GM18507 (cell line): ENCODE measurements around the gene TMEM151B.
A peak's percentile ranks its signal among the peaks of the same experiment; 100 is the strongest.

Experiments used
- DNase-seq: peaks from one replicate; pipeline ENCODE4 v3.0.0; 2011; ENCODE audit warnings: low read depth; ENCODE audit not compliant: insufficient read length; ENCODE audit errors: extremely low spot score
- FAIRE-seq: peaks from 2 replicates; lab custom pipeline; 2011; peaks lifted over from hg19 to GRCh38; lab: Jason Lieb, UNC

TMEM151B gene

GRCh38 chr6:44261581-44261980 lies 8.7 kb upstream of the TMEM151B start:
- DNase-seq: no peak
- FAIRE-seq: no peak

DNA sequence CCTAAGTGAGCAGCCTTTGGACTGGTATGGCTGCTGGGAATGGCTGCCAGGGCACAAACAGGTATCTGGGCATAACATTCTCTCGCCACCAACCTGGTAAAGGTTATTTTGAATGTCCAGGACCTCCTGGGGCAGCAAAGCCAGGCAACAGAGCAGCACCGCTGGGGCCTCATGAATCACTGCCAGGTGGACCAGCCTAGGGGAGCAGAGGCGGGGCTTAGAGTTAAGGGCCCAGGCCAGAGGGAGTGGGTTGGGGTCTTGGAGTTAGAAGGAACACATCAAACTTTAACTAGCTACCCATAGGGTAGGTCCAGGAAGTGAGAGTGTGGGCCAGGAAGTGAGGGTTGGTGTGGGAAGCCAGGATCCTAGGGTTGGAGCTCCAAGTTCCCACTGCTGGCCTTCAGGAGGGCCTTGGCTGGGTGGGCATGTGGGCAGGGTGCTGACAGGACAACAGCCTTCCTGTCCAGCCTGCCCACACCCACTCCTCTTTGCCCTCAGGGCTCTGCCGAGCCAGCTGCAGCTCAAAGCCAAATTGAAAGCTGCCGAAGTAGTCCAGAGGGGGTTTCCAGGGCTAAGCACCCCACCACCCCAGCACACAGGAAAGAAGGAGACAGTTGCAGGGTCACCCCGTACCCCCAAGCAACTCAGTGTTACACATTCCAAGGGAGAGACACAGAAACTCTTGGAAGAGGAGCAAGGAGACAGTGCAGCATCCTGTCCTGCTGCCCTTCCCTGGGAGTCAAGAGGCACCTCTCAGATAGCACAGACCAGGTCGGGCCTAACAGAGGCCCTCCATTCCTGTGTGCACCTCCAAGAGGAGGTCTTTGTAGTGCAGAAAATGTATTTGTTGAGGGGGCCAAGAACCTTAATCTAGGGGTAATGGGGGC lies 7.5 kb upstream of the TMEM151B start:
- FAIRE-seq (no peak), DNase-seq (no peak)

DNA sequence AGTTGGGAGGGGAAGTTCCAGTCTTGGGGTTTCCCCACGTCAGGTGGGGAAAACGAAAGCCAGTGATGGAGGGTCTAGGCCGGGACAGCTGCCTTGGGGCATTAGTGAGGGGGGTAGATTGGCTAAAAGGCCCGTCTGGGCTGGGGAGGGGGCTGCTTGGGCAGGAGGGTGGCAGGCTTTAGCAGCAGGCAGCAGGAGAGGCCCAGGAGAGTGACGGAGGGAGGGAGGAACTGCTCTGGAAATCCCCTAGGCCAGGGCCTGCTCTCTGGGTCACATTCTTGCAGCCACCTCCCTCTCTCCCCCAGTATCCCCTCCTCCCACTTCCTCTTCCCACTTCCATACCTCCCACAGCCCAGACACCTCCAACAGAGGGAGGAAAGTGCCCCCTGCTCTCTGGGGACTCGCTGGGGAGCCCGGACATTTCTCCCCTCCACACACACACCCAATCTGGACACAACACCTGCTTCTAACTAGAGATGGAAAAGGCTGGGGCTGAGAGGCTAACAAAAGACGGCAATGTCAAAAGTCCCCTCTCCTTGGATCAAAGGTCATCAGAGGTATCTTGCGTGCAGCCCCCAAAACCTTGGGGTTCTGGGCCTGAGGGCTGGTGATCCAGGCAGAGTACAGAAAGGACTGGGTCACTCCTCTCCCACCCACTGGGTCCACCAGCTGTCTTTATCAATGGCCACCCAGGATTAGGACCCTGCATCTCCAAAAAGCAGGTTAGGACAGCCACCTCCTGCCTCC lies 6.7 kb upstream of the TMEM151B start:
- peak; percentile 83 for FAIRE-seq
- DNase-seq: no peak

- FAIRE-seq: peak; percentile 70
- DNase-seq: peak; percentile 58
These were observed 5.9 kb upstream of the TMEM151B start for GRCh38 chr6:44264154-44265006.

DNA sequence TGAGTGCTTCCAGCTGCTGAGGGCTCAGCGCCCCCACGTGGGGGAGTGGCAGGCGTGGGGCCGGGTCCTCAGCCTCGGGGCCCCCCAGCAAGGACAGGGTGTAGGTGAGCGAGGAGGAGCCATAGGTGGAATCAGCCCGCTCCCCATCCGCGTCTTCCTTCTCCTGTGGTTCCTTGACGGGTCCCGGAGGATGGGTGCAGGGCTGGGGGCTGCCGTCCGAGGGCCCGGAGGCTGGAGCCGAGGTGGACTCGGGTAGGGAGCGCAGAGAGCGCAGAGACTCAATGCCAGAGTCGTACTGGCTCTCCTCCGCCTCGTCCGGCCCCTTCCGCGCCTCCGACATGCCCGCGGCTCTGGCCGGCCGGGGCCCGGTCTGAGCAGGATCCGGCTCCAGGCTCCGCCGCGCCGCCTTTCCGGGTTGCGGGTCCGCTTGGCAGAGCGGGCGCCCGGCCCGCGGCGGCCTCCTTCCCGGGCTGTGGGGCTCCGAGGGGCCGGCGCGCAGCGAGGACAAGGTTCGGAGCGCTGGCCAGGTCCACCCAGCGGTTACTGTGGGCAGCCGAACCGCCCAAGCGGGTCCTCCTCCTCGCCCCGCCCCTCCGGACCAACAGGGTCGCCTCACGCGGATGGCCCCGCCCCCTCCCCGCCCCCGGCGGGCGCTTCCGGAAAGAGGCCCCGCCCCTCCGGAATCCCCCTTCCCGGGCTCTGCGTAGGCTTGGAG lies 5.1 kb upstream of the TMEM151B start, which contains the start of gene NFKBIE:
Gene NFKBIE, minus strand, starts transcription at position 545 of the 715 bp plus-strand sequence. Its CDS starts 205 bp downstream, at position 340.
- peak; percentile 72 for DNase-seq
- FAIRE-seq: peak; percentile 52

- FAIRE-seq (peak; percentile 80), DNase-seq (no peak)
These were observed 4.5 kb upstream of the TMEM151B start for GRCh38 chr6:44265722-44266233.

DNA sequence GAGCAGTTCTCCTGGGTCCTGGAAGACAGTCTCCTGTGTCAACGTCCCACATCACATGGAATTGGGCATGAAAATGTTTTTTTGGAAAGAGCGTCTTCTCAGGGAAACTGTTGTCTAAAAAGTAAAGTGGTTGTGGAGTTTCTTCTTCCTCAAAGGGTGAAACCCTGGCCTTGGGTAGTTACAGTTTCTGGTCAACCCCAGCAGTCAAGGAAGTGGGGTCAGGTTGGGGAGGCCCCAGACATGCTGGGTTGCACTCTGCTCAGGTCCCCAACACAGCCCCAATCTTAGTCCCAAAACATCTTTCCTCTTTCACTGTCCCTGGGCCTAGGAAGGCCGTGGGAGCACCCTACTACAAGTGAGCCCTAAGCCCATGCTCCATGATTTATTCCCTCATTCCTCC lies 3.9 kb upstream of the TMEM151B start:
- FAIRE-seq (peak; percentile 89), DNase-seq (peak; percentile 46)

DNA sequence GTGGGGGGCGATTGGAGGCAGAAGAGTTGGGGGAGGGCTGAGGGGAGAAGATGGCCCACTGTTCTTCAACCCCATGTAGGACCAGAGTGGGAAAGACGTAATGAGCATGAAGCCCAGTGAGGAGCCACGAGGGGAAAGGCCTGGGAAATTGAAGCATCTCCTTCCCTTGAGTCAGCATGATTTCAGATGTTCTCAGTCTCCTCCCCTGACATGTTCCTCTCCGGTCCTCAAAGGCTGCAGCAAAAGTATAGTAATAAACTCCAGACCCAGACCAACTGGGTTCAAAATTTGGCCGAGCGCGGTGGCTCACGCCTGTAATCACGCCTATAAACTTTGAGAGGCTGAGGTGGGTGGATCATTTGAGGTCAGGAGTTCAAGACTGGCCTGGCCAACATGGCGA lies 3.0 kb upstream of the TMEM151B start:
- FAIRE-seq (no peak), DNase-seq (no peak)

DNA sequence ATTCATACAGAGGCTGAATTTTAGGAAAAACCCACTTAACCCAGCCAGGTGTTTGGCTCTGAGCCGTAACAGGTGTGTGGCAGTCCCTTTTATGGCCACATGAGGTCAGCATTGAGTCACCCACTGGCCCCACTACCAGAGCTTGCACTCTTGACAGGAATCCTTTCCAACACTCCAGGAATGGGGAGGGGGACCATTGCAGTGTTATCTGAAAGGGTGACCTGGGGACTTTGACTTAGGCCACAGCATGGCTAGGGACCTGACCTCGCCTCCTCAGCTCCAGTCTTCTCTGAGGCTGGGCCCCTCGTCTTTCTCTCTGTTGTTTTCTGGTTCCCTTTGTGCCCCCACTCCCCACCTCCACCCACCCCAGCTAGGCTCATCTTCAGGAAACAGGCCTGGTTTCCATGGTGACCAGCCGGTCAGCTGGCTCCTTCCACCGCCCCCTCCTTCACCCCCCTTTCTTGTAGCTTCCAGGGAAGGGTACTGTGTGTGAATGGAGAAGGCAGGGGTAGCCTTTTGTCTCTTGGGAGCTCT lies 2.1 kb upstream of the TMEM151B start:
- peak; percentile 36 for DNase-seq
- FAIRE-seq: peak; percentile 78

GRCh38 chr6:44269178-44269920 lies 901 bp upstream of the TMEM151B start:
- no peak for FAIRE-seq

GRCh38 chr6:44270526-44271405 lies 516 bp downstream of the TMEM151B start:
- DNase-seq (no peak), FAIRE-seq (no peak)

More at GRCh38 chr6:44269178-44269920, 901 bp upstream of the TMEM151B start:
- DNase-seq: no peak

DNA sequence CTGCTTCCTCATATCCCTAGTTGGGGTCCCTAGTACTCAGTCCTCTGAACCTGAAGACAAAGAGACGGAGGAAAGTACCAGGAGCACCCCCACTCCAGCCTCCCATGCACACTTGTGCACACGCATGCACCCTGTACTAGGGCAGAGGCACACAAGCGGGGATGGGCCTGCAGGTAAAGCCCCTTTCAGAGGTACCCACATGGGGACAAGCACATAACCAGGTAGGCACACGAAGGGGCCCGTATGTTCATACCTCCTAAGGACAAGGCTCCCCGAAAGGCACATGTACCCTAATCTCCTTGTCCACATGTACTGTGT lies 1.1 kb downstream of the TMEM151B start:
- no peak for DNase-seq
- FAIRE-seq: no peak

GRCh38 chr6:44271914-44272313 lies 1.7 kb downstream of the TMEM151B start:
- FAIRE-seq (no peak), DNase-seq (no peak)

DNA sequence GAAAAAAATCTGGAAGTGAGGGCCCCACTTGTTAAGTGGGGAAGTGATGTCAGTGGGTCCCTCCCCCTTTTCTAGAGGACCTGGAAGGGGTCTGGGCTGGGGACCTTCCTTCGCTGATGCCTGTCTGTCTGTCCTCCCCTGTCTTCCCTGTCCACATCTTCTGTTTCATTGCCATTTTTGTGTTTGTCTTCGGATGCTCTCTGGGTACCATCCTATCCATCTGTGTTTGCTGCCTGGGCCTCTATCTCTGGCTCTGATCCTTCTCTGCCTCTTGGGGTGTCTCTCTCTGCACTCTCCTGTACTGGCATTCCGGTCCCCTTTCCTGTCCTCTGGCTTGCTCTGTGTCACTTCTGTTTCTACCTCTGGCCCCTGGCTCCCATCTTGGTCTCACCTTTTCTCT lies 2.3 kb downstream of the TMEM151B start:
- DNase-seq: no peak
- no peak for FAIRE-seq

GRCh38 chr6:44272999-44273566 lies 2.8 kb downstream of the TMEM151B start:
- no peak for DNase-seq
- FAIRE-seq: no peak

- DNase-seq (no peak), FAIRE-seq (no peak)
These were observed 3.4 kb downstream of the TMEM151B start for GRCh38 chr6:44273617-44274016.

DNA sequence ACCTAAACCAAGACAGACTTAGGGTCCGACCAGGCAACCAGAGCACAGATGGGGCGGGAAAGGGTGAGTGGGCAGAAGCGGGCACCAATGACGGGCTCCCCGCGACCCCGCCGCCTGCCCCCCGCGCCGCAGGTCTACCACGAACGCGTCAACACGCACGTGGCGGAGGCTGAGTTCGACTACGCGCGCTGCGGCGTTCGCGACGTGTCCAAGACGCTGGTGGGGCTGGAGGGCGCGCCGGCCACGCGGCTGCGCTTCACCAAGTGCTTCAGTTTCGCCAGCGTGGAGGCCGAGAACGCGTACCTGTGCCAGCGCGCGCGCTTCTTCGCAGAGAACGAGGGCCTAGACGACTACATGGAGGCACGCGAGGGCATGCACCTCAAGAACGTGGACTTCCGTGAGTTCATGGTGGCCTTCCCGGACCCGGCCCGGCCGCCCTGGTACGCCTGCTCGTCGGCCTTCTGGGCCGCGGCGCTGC lies 5.1 kb downstream of the TMEM151B start:
- DNase-seq: no peak

More for the DNA sequence above, 5.1 kb downstream of the TMEM151B start:
- no peak for FAIRE-seq
